Activated T-helper 2 cell treated with anti-CD3 and anti-CD28 coated beads, Interferon-gamma antibody, Interleukin-2, Interleukin-4, amounts not matched to agents 10 μg/mL and 5 μg/mL and 100 μg/mL, durations not matched to agents 14 hours and 24 hours and 36 hours (primary cell): ENCODE results near the gene OR10A6. TPM values are rescaled to one million over a fixed set of nuclear protein-coding genes. Genes with fewer than 3 reads are reported as not detected.

Experiments used
- DNase-seq: peaks from one replicate; pipeline ENCODE4 v3.0.0; 2021; ENCODE audit warnings: low spot score
- H3K27ac Mint-ChIP-seq: one replicate; pipeline ENCODE4 v1.8.0; 2021; ENCODE audit warnings: mixed read lengths
- H3K27me3 Mint-ChIP-seq: one replicate; pipeline ENCODE4 v1.8.0; 2021; ENCODE audit warnings: low read depth, mixed read lengths
- H3K36me3 Mint-ChIP-seq: one replicate; pipeline ENCODE4 v1.8.0; 2021; ENCODE audit warnings: low read depth, mixed read lengths
- H3K4me1 Mint-ChIP-seq: one replicate; pipeline ENCODE4 v1.8.0; 2021; ENCODE audit warnings: low read depth, mixed read lengths
- H3K4me3 Mint-ChIP-seq: one replicate; pipeline ENCODE4 v1.8.0; 2021; ENCODE audit warnings: low read depth, mild to moderate bottlenecking, moderate library complexity, mixed read lengths
- H3K9me3 Mint-ChIP-seq: one replicate; pipeline ENCODE4 v1.8.0; 2021; ENCODE audit warnings: mixed read lengths
- intact Hi-C: fragments of 100-400 bp; cut with micrococcal nuclease; formaldehyde crosslinking; loops from one replicate; pipeline ENCODE4 v1.15.1; 2023
- total RNA-seq: library from RNA; stranded (reverse); gene quantifications from 2 replicates; pipeline ENCODE4 v1.2.3, GENCODE V29; 2022

Gene OR10A6
- total RNA-seq, 1 donor from 2014 or later = not detected

- peaks cover 7% of the 10 kb centered on the region for H3K27me3 Mint-ChIP-seq
- peaks cover 4% of the 10 kb centered on the region for H3K4me1 Mint-ChIP-seq
- no peaks in the 10 kb centered on the region for H3K9me3 Mint-ChIP-seq
- no peak overlapping the region for H3K4me3 Mint-ChIP-seq
- intact Hi-C loops = no loop called here
- H3K36me3 Mint-ChIP-seq = no peaks in the 10 kb centered on the region
- no peak overlapping the region for H3K27ac Mint-ChIP-seq
- no peak for DNase-seq
Observed at GRCh38 chr11:7890417-7891172, 40.5 kb downstream of the OR10A6 start.

DNA sequence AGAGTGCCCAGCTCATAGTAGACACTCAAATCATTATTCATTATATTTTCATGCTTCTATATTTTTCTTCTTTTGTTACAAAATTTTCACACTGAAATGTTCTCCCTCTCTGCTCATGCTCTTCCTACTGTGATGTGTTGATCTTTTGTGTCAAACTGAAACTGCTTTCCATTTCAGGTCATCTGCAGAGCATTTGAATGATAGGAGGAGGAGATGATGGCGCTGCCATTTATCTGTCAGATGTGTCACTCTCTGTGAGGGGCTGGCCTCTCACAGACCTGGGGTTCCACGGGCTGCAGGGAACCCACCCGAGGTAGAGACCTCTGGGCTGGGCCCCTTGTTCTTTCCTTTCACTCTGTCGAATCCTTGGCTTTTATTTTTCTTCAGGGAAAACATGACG lies 41.1 kb downstream of the OR10A6 start:
- Mint-ChIP-seq H3K4me1 (peaks cover 4% of the 10 kb centered on the region), H3K27ac (no peak overlapping the region), H3K4me3 (no peak overlapping the region), H3K36me3 (no peaks in the 10 kb centered on the region), H3K27me3 (peaks cover 7% of the 10 kb centered on the region), H3K9me3 (no peaks in the 10 kb centered on the region)
- DNase-seq = no peak
- intact Hi-C loops = no loop called here

DNA sequence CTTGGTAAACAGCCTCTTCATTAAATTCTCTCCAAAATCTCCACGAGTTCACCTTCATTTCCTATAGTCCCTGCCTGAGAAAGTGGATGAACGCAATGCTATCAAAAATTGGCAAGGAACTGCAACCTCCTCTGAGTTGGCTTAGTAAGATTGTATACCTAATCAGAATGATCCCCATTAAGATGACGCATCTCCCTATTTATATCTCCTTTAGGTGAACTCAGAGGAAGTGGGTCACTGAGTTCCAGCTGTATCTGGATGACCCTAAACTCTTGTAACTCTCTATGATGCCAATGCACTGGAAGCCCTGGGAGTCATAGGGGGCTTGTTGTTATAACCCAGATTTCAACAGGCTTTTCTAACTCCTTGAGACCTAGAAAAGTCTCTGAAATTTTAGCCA lies 48.2 kb downstream of the OR10A6 start:
- Mint-ChIP-seq H3K9me3 (no peaks in the 10 kb centered on the region), H3K4me3 (no peak overlapping the region)

More for the DNA sequence above, 48.2 kb downstream of the OR10A6 start:
- Mint-ChIP-seq H3K36me3 (no peaks in the 10 kb centered on the region), H3K4me1 (no peaks in the 10 kb centered on the region), H3K27me3 (peaks cover 2% of the 10 kb centered on the region), H3K27ac (no peak overlapping the region)
- intact Hi-C loops = no loop called here
- DNase-seq = no peak

Other genes with a start within 250 kb of the OR10A6 start
- not detected in 2 replicates for gene OVCH2, start 224.8 kb downstream of the OR10A6 start, total RNA-seq
- not detected in 2 replicates for gene OR5P2, start 134.3 kb downstream of the OR10A6 start, total RNA-seq
- not detected in 2 replicates for gene OR5P3, start 100.4 kb downstream of the OR10A6 start, total RNA-seq
- gene OR10A3, start 10.4 kb upstream of the OR10A6 start, total RNA-seq = not detected in 2 replicates
- gene NLRP10, start 34.2 kb upstream of the OR10A6 start, total RNA-seq = not detected in 2 replicates
- 237 and 239 TPM in 2 replicates for gene EIF3F, start 56.1 kb upstream of the OR10A6 start, total RNA-seq
- gene TUB, start 149.9 kb upstream of the OR10A6 start, total RNA-seq = 0.50 and 0.55 TPM in 2 replicates
- 2.3 and 3.2 TPM in 2 replicates for gene RIC3, start 237.8 kb upstream of the OR10A6 start, total RNA-seq